SU-DHL-6 (cell line): ENCODE measurements around the gene FGFR2.

Experiments
- CTCF ChIP-seq: fragments of 200-600 bp; sonication (generic); IDR thresholded peaks from one replicate; pipeline ENCODE4 v1.5.1; 2017; ENCODE audit warnings: antibody characterized with exemption, mild to moderate bottlenecking, low read length, moderate library complexity; ENCODE audit not compliant: insufficient read depth, poor library complexity, severe bottlenecking
- EZH2phosphoT487 ChIP-seq: fragments of 200-600 bp; sonication (generic), shearing (Covaris generic); conservative IDR thresholded peaks from 2 replicates; pipeline ENCODE4 v1.6.1; 2018; ENCODE audit warnings: mild to moderate bottlenecking, antibody characterized with exemption, low read length, moderate library complexity, mixed read lengths

GRCh38 chr10:121465215-121465614, 133.0 kb downstream of the FGFR2 start:
- TF ChIP-seq CTCF (no peak), EZH2phosphoT487 (no peak)
